Ascending aorta (tissue), 2 donors: Measurements from ENCODE around the gene RIN3. TPM values are rescaled to one million over a fixed set of nuclear protein-coding genes. Genes with fewer than 3 reads are reported as not detected.

Experiments
- DNase-seq, 2 donors: peaks; one replicate each; pipeline ENCODE4 v3.0.0-alpha.2; 2019; ENCODE audit warnings: low spot score in 2 of 2
- H3K27ac ChIP-seq, 2 donors: fragments of 200-600 bp; sonication (generic); one replicate each; pipeline ENCODE4 v1.5.1; 2016 to 2017; ENCODE audit warnings: mild to moderate bottlenecking in 1 of 2
- H3K27me3 ChIP-seq: fragments of 200-600 bp; sonication (generic); one replicate; pipeline ENCODE4 v1.5.1; 2017
- H3K36me3 ChIP-seq, 2 donors: fragments of 200-600 bp; sonication (generic); one replicate each; pipeline ENCODE4 v1.5.1; 2016
- H3K4me1 ChIP-seq, 2 donors: fragments of 200-600 bp; sonication (generic); one replicate each; pipeline ENCODE4 v1.5.1; 2016 to 2017; ENCODE audit warnings: mild to moderate bottlenecking in 1 of 2
- H3K4me3 ChIP-seq, 2 donors: fragments of 200-600 bp; sonication (generic); one replicate each; pipeline ENCODE4 v1.5.1; 2016 to 2017; ENCODE audit warnings: mild to moderate bottlenecking in 1 of 2
- H3K9me3 ChIP-seq, 2 donors: fragments of 200-600 bp; sonication (generic); one replicate each; pipeline ENCODE4 v1.5.1; 2016
- intact Hi-C: fragments of 100-400 bp; cut with DNase I; formaldehyde crosslinking; loops from one replicate; pipeline ENCODE4 v1.15.1; 2023
- total RNA-seq: library from RNA; depleted of rRNA; stranded (reverse); fragments of >200 nt; gene quantifications from one replicate; pipeline ENCODE4 v1.1.0, GENCODE V29; 2016
- TF ChIP-seq, protein P1 (sequence below), 3 experiments: fragments of 200-600 bp in 2 of 3; fragments of 450-650 bp in 1 of 3; sonication (generic) in 2 of 3; IDR thresholded peaks; one replicate each; pipeline ENCODE4 v1.5.1; 2016 to 2019; ENCODE audit warnings: antibody characterized with exemption in 3 of 3, mild to moderate bottlenecking in 1 of 3, moderate library complexity in 1 of 3

The RIN3 gene
- total RNA-seq, 1 donor from 2014 or later, result 30.3 TPM

DNA sequence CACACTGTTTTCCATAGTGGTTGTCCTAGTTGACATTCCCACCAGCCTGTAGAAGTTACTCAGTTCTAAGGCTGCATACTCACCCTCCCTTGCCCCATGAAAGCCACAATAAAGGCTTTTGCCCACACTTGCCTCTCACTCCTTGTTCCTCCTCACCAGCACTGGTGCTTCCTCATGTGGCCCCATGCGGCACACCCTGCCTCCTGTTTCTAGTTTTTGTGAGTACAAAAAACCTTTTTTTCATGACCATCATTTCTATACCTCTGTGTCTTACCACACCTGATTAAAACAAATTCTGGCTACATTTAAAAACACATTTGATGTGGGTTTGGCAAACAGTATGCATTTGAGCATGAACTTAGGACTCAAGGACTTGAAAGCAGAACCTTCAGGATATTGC lies 40.7 kb upstream of the RIN3 start:
- Histone ChIP-seq H3K4me3 (no peak overlapping the region), H3K4me1 (no peaks in the 10 kb centered on the region), H3K36me3 (no peaks in the 10 kb centered on the region), H3K27ac (peak overlapping the region in 1 of 2 donors; percentile 45), H3K27me3 (no peaks in the 10 kb centered on the region), H3K9me3 (no peaks in the 10 kb centered on the region)
- TF ChIP-seq, protein P1, sequence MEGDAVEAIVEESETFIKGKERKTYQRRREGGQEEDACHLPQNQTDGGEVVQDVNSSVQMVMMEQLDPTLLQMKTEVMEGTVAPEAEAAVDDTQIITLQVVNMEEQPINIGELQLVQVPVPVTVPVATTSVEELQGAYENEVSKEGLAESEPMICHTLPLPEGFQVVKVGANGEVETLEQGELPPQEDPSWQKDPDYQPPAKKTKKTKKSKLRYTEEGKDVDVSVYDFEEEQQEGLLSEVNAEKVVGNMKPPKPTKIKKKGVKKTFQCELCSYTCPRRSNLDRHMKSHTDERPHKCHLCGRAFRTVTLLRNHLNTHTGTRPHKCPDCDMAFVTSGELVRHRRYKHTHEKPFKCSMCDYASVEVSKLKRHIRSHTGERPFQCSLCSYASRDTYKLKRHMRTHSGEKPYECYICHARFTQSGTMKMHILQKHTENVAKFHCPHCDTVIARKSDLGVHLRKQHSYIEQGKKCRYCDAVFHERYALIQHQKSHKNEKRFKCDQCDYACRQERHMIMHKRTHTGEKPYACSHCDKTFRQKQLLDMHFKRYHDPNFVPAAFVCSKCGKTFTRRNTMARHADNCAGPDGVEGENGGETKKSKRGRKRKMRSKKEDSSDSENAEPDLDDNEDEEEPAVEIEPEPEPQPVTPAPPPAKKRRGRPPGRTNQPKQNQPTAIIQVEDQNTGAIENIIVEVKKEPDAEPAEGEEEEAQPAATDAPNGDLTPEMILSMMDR (IDR thresholded peaks at IDR 0.05), result no peak
- intact Hi-C loops, result no loop called here
- DNase-seq, result no peak

DNA sequence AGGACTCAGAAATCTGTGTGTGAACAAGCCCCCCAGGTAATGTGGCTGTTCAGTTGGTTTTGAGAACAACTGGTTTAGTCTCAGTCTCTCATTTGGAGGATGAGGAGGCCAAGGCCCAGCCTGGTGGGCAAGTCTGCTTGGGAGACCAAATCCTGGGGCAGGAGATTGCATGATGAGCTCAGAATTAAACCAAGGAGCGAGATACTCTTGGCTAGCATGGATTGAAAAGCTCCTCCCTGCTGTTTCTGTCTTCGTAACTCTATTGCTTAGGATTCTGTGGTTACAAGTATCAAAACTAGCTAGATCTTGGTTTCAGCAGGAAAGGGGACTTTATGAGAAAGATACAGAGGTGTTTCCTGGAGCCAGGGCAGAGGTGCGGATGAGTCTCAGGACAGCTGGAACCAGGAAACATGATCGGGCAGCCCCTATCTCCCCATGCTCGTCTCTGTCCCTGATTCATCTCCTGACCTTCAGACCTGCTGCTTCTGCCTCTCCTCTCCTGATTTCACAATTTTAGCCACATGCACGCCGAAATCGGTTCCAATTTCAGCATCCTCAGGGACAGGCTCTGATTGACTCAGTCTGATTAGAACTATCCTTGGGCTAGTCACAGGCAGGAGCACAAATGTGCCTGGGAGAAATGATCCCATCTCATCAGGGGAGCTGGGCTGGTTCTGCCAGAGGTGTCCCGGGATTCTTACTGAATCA lies 40.2 kb upstream of the RIN3 start:
- no peaks in the 10 kb centered on the region for H3K9me3 ChIP-seq
- H3K27me3 ChIP-seq, result no peaks in the 10 kb centered on the region
- no peaks in the 10 kb centered on the region for H3K4me1 ChIP-seq
- peak overlapping the region in 1 of 2 donors; percentile 45 for H3K27ac ChIP-seq
- no peaks in the 10 kb centered on the region for H3K36me3 ChIP-seq
- intact Hi-C loops, result no loop called here
- H3K4me3 ChIP-seq, result no peak overlapping the region
- DNase-seq, result no peak
- TF ChIP-seq, protein P1 (IDR thresholded peaks at IDR 0.05), result no peak

DNA sequence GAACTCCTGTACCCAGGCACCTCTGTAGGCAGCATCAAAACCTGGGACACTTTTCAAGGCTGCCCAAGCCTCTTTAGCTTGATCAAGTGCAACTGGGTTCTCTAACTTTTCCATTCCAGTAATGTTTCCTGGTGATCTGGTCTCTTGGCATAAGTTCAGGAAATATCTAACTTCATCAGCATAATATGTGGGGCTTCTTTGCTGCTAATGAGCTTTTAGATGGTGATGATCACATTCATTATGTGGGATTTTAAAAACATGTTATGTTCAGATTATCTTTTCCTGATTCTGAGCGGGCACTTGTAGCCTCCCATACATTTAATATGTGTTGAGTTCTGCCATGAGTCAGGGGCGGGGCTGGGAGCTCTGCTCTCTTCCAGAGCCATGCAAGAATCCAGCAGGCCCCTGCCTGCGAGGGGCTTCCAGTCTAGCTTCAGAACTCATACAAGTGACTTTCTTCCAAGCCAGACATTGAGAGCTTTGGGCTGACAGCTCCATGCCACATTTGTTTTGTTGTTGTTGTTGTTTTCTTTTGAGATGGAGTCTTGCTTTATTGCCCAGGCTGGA lies 39.5 kb upstream of the RIN3 start:
- no peak overlapping the region for H3K4me3 ChIP-seq
- no peak for DNase-seq
- no peaks in the 10 kb centered on the region for H3K9me3 ChIP-seq
- intact Hi-C loops, result no loop called here
- H3K4me1 ChIP-seq, result no peaks in the 10 kb centered on the region
- no peak overlapping the region for H3K27ac ChIP-seq
- H3K36me3 ChIP-seq, result no peaks in the 10 kb centered on the region
- no peaks in the 10 kb centered on the region for H3K27me3 ChIP-seq
- TF ChIP-seq, protein P1 (IDR thresholded peaks at IDR 0.05), result no peak

DNA sequence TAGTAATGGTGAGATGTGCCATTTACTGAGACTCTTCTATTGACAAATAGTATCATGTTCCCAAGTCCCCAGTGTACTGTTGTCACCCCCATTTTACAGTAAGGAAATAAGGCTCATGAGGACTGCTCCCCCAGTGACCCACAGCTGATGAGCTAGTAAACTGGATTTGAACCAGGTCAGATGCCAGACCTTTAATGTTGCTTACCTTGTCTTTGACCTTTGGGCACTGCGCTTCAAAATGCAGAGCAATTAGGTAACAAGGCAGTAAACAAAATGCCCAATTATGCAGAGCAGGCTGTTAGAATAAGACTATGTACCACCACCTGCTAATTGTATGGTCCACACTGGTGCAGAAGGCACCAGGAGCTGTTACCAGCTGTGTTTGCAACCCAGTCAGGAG lies 38.5 kb upstream of the RIN3 start:
- Histone ChIP-seq H3K27ac (no peak overlapping the region), H3K27me3 (no peaks in the 10 kb centered on the region), H3K36me3 (no peaks in the 10 kb centered on the region), H3K4me1 (no peaks in the 10 kb centered on the region), H3K9me3 (no peaks in the 10 kb centered on the region), H3K4me3 (no peak overlapping the region)
- TF ChIP-seq, protein P1 (IDR thresholded peaks at IDR 0.05), result no peak
- intact Hi-C loops, result no loop called here
- no peak for DNase-seq

DNA sequence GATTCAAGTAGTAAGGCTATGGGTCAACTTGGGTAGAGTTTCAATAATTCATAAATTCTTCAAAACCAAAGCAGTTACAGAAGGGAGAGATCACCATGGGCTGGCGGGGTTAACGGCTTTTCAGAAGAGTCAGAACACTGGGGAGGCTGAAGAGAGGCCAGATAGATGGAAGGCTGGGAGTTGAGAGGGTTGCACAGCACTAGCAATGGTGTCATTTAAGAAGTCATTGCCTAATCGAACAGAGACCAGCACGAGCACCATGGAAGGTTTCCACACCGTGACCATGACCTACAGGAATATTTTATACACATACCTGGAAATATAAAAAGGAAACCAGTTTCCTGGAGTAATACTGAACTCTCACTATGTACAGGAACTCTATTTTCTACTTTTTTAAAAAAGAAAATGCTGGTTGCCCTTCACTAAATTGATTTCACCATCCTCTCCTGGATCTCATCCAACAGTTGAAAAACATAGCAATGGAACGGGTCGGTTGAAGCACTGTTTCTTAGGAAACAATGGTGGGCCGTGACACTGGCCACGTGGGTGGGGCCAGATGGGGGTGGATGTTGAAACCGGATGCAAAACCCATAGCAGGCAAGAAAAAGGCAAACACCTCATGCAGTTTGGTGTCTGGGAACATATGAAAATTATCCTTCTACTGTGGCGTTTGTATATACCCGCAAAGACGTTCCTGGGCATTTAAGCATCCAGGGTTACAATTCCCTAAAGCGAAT lies 38.0 kb upstream of the RIN3 start:
- TF ChIP-seq, protein P1 (IDR thresholded peaks at IDR 0.05), result no peak
- Histone ChIP-seq H3K4me3 (no peak overlapping the region), H3K4me1 (no peaks in the 10 kb centered on the region), H3K36me3 (no peaks in the 10 kb centered on the region), H3K27ac (no peak overlapping the region), H3K27me3 (no peaks in the 10 kb centered on the region), H3K9me3 (no peaks in the 10 kb centered on the region)
- intact Hi-C loops, result no loop called here
- DNase-seq, result no peak
